ENCODE data around the gene TRPV5. TPM values are rescaled to one million over a fixed set of nuclear protein-coding genes. Genes with fewer than 3 reads are reported as not detected.

The TRPV5 gene
- total RNA-seq, 2 donors from 2014 or later = not detected

GRCh38 chr7:142880876-142881505 is 52.6 kb downstream of the TRPV5 start:
- Histone ChIP-seq H3K4me1 (no peaks in the 10 kb centered on the region), H3K9me3 (no peaks in the 10 kb centered on the region), H3K4me3 (no peak overlapping the region), H3K36me3 (no peaks in the 10 kb centered on the region), H3K27ac (no peak overlapping the region), H3K27me3 (no peaks in the 10 kb centered on the region)
- peak in 1 of 2 donors; percentile 68 for TF ChIP-seq CTCF (IDR thresholded peaks at IDR 0.05)
- DNase-seq (ENCODE audit: low spot score) = no peak

DNA sequence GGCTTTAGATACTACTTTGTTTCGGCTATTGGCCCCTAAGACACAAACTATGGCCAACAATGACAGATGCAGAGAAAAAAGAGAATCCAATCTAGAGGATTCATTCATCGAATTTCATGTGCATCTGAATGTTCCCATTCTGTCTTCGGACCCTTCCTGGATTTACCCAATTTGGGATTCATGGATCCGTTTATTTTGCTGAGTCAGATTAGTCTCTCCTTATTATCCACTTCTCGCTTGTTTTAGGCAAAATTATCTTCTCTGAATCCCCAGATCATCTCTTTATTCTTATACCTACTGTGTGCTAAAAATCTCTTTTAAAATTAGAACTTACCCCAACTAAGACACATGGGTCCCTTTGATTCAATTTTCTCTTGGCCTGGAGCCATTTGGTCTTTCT is 54.5 kb downstream of the TRPV5 start:
- TF ChIP-seq CTCF (IDR thresholded peaks at IDR 0.05) = no peak
- Histone ChIP-seq H3K4me3 (no peak overlapping the region), H3K4me1 (no peaks in the 10 kb centered on the region), H3K27me3 (no peaks in the 10 kb centered on the region), H3K9me3 (no peaks in the 10 kb centered on the region), H3K27ac (no peak overlapping the region), H3K36me3 (no peaks in the 10 kb centered on the region)
- no peak for DNase-seq (ENCODE audit: low spot score)

DNA sequence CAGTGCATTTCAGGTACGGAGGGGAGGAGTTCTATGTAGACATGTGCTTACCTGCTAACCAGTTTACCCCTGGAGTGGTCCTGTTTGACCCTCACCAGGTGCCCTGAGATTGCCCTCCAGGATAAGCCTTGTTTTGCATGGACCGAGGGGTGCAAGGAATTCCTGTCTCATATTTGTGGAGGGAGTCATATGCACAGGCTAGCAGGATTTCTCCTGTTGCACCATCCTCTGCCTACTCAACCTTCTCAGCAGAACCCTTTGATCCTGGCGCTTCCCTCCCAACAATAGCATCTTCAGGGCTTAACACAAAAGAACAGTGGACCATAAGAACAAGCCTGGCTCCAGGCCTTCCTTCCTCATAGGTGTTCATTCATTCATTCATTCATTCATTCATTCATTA is 55.2 kb downstream of the TRPV5 start:
- no peak for TF ChIP-seq CTCF (IDR thresholded peaks at IDR 0.05)
- H3K9me3 ChIP-seq = no peaks in the 10 kb centered on the region
- no peaks in the 10 kb centered on the region for H3K36me3 ChIP-seq
- H3K27ac ChIP-seq = no peak overlapping the region
- H3K4me1 ChIP-seq = no peaks in the 10 kb centered on the region
- no peaks in the 10 kb centered on the region for H3K27me3 ChIP-seq
- DNase-seq (ENCODE audit: low spot score) = no peak
- H3K4me3 ChIP-seq = no peak overlapping the region

GRCh38 chr7:142876991-142877910 is 56.3 kb downstream of the TRPV5 start:
- H3K4me3 ChIP-seq = no peak overlapping the region
- H3K36me3 ChIP-seq = no peaks in the 10 kb centered on the region
- H3K27me3 ChIP-seq = no peaks in the 10 kb centered on the region
- DNase-seq (ENCODE audit: low spot score) = no peak
- no peaks in the 10 kb centered on the region for H3K9me3 ChIP-seq
- TF ChIP-seq CTCF (IDR thresholded peaks at IDR 0.05) = no peak
- no peaks in the 10 kb centered on the region for H3K4me1 ChIP-seq
- H3K27ac ChIP-seq = no peak overlapping the region

- DNase-seq (ENCODE audit: low spot score) = no peak
- no peaks in the 10 kb centered on the region for H3K36me3 ChIP-seq
- H3K4me1 ChIP-seq = no peaks in the 10 kb centered on the region
- H3K9me3 ChIP-seq = no peaks in the 10 kb centered on the region
- no peak overlapping the region for H3K27ac ChIP-seq
- no peak for TF ChIP-seq CTCF (IDR thresholded peaks at IDR 0.05)
- no peaks in the 10 kb centered on the region for H3K27me3 ChIP-seq
- no peak overlapping the region for H3K4me3 ChIP-seq
Measured at GRCh38 chr7:142876236-142876960, 57.1 kb downstream of the TRPV5 start.
